WTC11 (cell line): ENCODE measurements around the gene ACTN1. TPM values are rescaled to one million over a fixed set of nuclear protein-coding genes. Genes with fewer than 3 reads are reported as not detected.

Experiments used
- ATAC-seq: fragments of 200-7000 bp; cut with Tn5 transposase; 2 replicates; pipeline ENCODE4 v1.10.0; 2021; ENCODE audit warnings: mild to moderate bottlenecking, moderate library complexity
- CTCF ChIA-PET: fragments of 300-600 bp; sonication (Branson Sonifier 250); formaldehyde crosslinking; loops from one replicate; lab custom pipeline; 2021; ENCODE audit warnings: antibody characterized with exemption; lab: Charles Lee
- POLR2A ChIA-PET: fragments of 350-600 bp; sonication (Branson Sonifier 250); formaldehyde crosslinking; loops from one replicate; lab custom pipeline; 2021; ENCODE audit warnings: antibody characterized with exemption; lab: Charles Lee
- DNase-seq: peaks from one replicate; pipeline ENCODE4 v3.0.0; 2021; ENCODE audit warnings: low spot score
- H3K27ac Mint-ChIP-seq: 2 replicates; pipeline ENCODE4 v1.8.0; 2021; ENCODE audit warnings: mixed read lengths
- H3K27me3 Mint-ChIP-seq: 2 replicates; pipeline ENCODE4 v1.8.0; 2021; ENCODE audit warnings: low read depth, mild to moderate bottlenecking, moderate library complexity, mixed read lengths
- H3K36me3 Mint-ChIP-seq: 2 replicates; pipeline ENCODE4 v1.8.0; 2021; ENCODE audit warnings: mixed read lengths
- H3K4me1 Mint-ChIP-seq: 2 replicates; pipeline ENCODE4 v1.8.0; 2022; ENCODE audit warnings: mixed read lengths
- H3K4me3 Mint-ChIP-seq: 2 replicates; pipeline ENCODE4 v1.8.0; 2021; ENCODE audit warnings: mild to moderate bottlenecking, moderate library complexity, mixed read lengths
- H3K9me3 Mint-ChIP-seq: 2 replicates; pipeline ENCODE4 v1.8.0; 2021; ENCODE audit warnings: mixed read lengths
- ARID4B ChIP-seq: sonication (generic); formaldehyde crosslinking; IDR thresholded peaks from 2 replicates; pipeline ENCODE4 v1.8.0; 2023; ENCODE audit warnings: missing genetic modification reagents, mild to moderate bottlenecking, borderline replicate concordance
- ELF4 ChIP-seq: sonication (generic); formaldehyde crosslinking; IDR thresholded peaks from 2 replicates; pipeline ENCODE4 v1.8.1; 2022; ENCODE audit warnings: low read depth, mild to moderate bottlenecking, moderate library complexity, missing genetic modification reagents
- ETV6 ChIP-seq: sonication (generic); formaldehyde crosslinking; IDR thresholded peaks from 2 replicates; pipeline ENCODE4 v1.8.1; 2022; ENCODE audit warnings: mild to moderate bottlenecking, missing genetic modification reagents
- IRF2 ChIP-seq: sonication (generic); formaldehyde crosslinking; IDR thresholded peaks from 2 replicates; pipeline ENCODE4 v1.8.0; 2022; ENCODE audit warnings: low read depth, missing genetic modification reagents, borderline replicate concordance
- JUN ChIP-seq: sonication (generic); formaldehyde crosslinking; IDR thresholded peaks from 2 replicates; pipeline ENCODE4 v1.8.0; 2023; ENCODE audit warnings: mild to moderate bottlenecking, missing genetic modification reagents
- NR2C2 ChIP-seq: sonication (generic); formaldehyde crosslinking; IDR thresholded peaks from 2 replicates; pipeline ENCODE4 v1.8.0; 2022; ENCODE audit warnings: mild to moderate bottlenecking, missing genetic modification reagents
- PRDM15 ChIP-seq: sonication (generic); formaldehyde crosslinking; IDR thresholded peaks from 2 replicates; pipeline ENCODE4 v1.8.0; 2022; ENCODE audit warnings: missing genetic modification reagents
- SOX15 ChIP-seq: fragments of 250-450 bp; sonication (Bioruptor Pico); IDR thresholded peaks from 2 replicates; pipeline ENCODE4 v1.9.0; 2021; ENCODE audit warnings: mild to moderate bottlenecking
- ZNF263 ChIP-seq: sonication (generic); formaldehyde crosslinking; IDR thresholded peaks from 2 replicates; pipeline ENCODE4 v1.8.1; 2022; ENCODE audit warnings: low read depth, mild to moderate bottlenecking, moderate library complexity, missing genetic modification reagents
- ZNF396 ChIP-seq: fragments of 250-450 bp; sonication (Bioruptor Pico); IDR thresholded peaks from 2 replicates; pipeline ENCODE4 v1.8.0; 2021; ENCODE audit warnings: mild to moderate bottlenecking, moderate library complexity, borderline replicate concordance
- ZNF425 ChIP-seq: fragments of 250-450 bp; sonication (Bioruptor Pico); conservative IDR thresholded peaks from 2 replicates; pipeline ENCODE4 v1.9.0; 2021; ENCODE audit warnings: mild to moderate bottlenecking
- total RNA-seq: library from RNA; stranded (reverse); gene quantifications from 3 replicates; pipeline ENCODE4 v1.2.3, GENCODE V29; 2021

Gene ACTN1
- total RNA-seq, 1 experiment from 2014 or later, result 196 TPM

- no peaks in the 10 kb centered on the region for H3K36me3 Mint-ChIP-seq
- CTCF ChIA-PET, result interaction anchor here (1.6 to 1.9 kb wide), 2 partner anchors 9 to 161 kb away, joined by 4 to 5 read pairs; no protein-coding TSS in a partner anchor
- no peak overlapping the region for H3K4me3 Mint-ChIP-seq
- H3K27me3 Mint-ChIP-seq, result no peaks in the 10 kb centered on the region
- H3K9me3 Mint-ChIP-seq, result no peaks in the 10 kb centered on the region
- peaks cover 82% of the 10 kb centered on the region for H3K4me1 Mint-ChIP-seq
- H3K27ac Mint-ChIP-seq, result peak overlapping the region; percentile 57
- POLR2A ChIA-PET, result no interaction called here
- no peak for ATAC-seq
- DNase-seq, result no peak
- TF ChIP-seq ZNF425 (no peak), ARID4B (CRISPR knock-in tag) (no peak), ZNF263 (CRISPR knock-in tag) (no peak), SOX15 (CRISPR knock-in tag) (no peak), PRDM15 (CRISPR knock-in tag) (no peak), ZNF396 (CRISPR knock-in tag) (no peak), IRF2 (CRISPR knock-in tag) (no peak), NR2C2 (CRISPR knock-in tag) (no peak), JUN (CRISPR knock-in tag) (no peak)
Measured at GRCh38 chr14:68946489-68946822, 32.6 kb downstream of the ACTN1 start.

GRCh38 chr14:68945585-68946488 is 33.3 kb downstream of the ACTN1 start:
- no peaks in the 10 kb centered on the region for H3K9me3 Mint-ChIP-seq
- peak overlapping the region; percentile 73 for H3K27ac Mint-ChIP-seq
- POLR2A ChIA-PET, result interaction anchor here (1.2 kb wide), 1 partner anchor 318 kb away, joined by 3 read pairs; no protein-coding TSS in a partner anchor
- no peak overlapping the region for H3K4me3 Mint-ChIP-seq
- DNase-seq (no peak), ATAC-seq (no peak)
- peaks cover 81% of the 10 kb centered on the region for H3K4me1 Mint-ChIP-seq
- no peaks in the 10 kb centered on the region for H3K27me3 Mint-ChIP-seq
- H3K36me3 Mint-ChIP-seq, result no peaks in the 10 kb centered on the region
- CTCF ChIA-PET, result interaction anchor here (0.9 to 1.9 kb wide), 3 partner anchors 8 to 161 kb away, joined by 3 to 5 read pairs (median 4); no protein-coding TSS in a partner anchor
- TF ChIP-seq ELF4 (CRISPR knock-in tag) (no peak), ETV6 (CRISPR knock-in tag) (no peak), ARID4B (CRISPR knock-in tag) (no peak), PRDM15 (CRISPR knock-in tag) (no peak)
